A549 (cell line): Measurements from ENCODE around the gene PRSS27.
"Not testable (repeated sequence)": the region's sequence is repeated elsewhere in the genome, so short reads cannot be mapped to it uniquely, and the experiment has no call there.

Experiments
- BHLHE40 ChIP-seq: IDR thresholded peaks from 2 replicates; pipeline ENCODE4 v1.6.1; 2012; ENCODE audit warnings: low read depth, low read length, inconsistent platforms
- CHD2 ChIP-seq: fragments of 150-350 bp; IDR thresholded peaks from 2 replicates; pipeline ENCODE4 v1.6.1; 2014; ENCODE audit warnings: low read length; ENCODE audit not compliant: partially characterized antibody
- CTCF ChIP-seq: fragments of >200 bp; sonication (Bioruptor Twin); formaldehyde crosslinking; IDR thresholded peaks from 3 replicates; pipeline ENCODE4 v1.5.1; 2016
- EHMT2 ChIP-seq: fragments of 200-600 bp; sonication (generic); IDR thresholded peaks from 2 replicates; pipeline ENCODE4 v1.6.1; 2016; ENCODE audit warnings: antibody characterized with exemption, low read depth, mild to moderate bottlenecking, moderate library complexity
- HDAC2 ChIP-seq: fragments of 200-600 bp; sonication (generic); IDR thresholded peaks from 2 replicates; pipeline ENCODE4 v1.6.1; 2016
- KDM5A ChIP-seq: fragments of 200-600 bp; sonication (generic); IDR thresholded peaks from 2 replicates; pipeline ENCODE4 v1.6.1; 2016; ENCODE audit warnings: antibody characterized with exemption, mild to moderate bottlenecking
- NR3C1 ChIP-seq: fragments of >200 bp; sonication (Bioruptor Twin); formaldehyde crosslinking; IDR thresholded peaks from 3 replicates; pipeline ENCODE4 v1.6.1; 2017
- PBX3 ChIP-seq: IDR thresholded peaks from 2 replicates; pipeline ENCODE4 v1.6.1; 2012
- POLR2AphosphoS2 ChIP-seq: conservative IDR thresholded peaks from 2 replicates; pipeline ENCODE4 v1.6.1; 2012; ENCODE audit warnings: low read length, improper control_type of control experiment, inconsistent platforms
- RCOR1 ChIP-seq: fragments of 150-350 bp; IDR thresholded peaks from 2 replicates; pipeline ENCODE4 v1.6.1; 2014; ENCODE audit warnings: antibody characterized with exemption, low read length, low read depth

- TF ChIP-seq CTCF, POLR2AphosphoS2, EHMT2, BHLHE40, KDM5A, CHD2, PBX3, HDAC2, NR3C1, RCOR1: not testable (repeated sequence)
Measured at GRCh38 chr16:2696601-2697250, 23.3 kb downstream of the PRSS27 start.
